HCT116 (cell line): ENCODE data around the gene ARCN1. TPM values are rescaled to one million over a fixed set of nuclear protein-coding genes. Genes with fewer than 3 reads are reported as not detected.
A peak's percentile ranks its signal among the peaks of the same experiment; 100 is the strongest.

Experiments used
- ATAC-seq: fragments of 200-7000 bp; cut with Tn5 transposase; 2 replicates; pipeline ENCODE4 v1.9.1; 2020; ENCODE audit warnings: mild to moderate bottlenecking, moderate library complexity
- BruUV-seq: library from RNA; stranded (reverse); fragments of 400-500 nt; replicated peaks from 2 replicates; lab custom pipeline; 2021; lab: Mats Ljungman, UMichigan
- CTCF ChIA-PET: fragments of 300-600 bp; sonication (Branson Sonifier 250); formaldehyde crosslinking; loops from one replicate; lab custom pipeline; 2021; ENCODE audit warnings: antibody characterized with exemption; lab: Charles Lee
- POLR2A ChIA-PET: fragments of 300-600, 350-600 bp; sonication (Branson Sonifier 250); formaldehyde crosslinking; loops from one replicate; lab custom pipeline; 2021; ENCODE audit warnings: antibody characterized with exemption; lab: Charles Lee
- RAD21 ChIA-PET, 2 experiments: fragments of 300-600 bp; sonication (Branson Sonifier 250); formaldehyde crosslinking; loops; one replicate each; lab custom pipeline; 2023; ENCODE audit warnings: low total read pairs in 2 of 2; ENCODE audit not compliant: uncharacterized antibody in 2 of 2, unreplicated experiment in 2 of 2, low non-redundant PET in 1 of 2; lab: Charles Lee
- DNase-seq: peaks from one replicate; pipeline ENCODE4 v3.0.0-alpha.2; 2010; ENCODE audit warnings: low read depth, low spot score
- H2AFZ ChIP-seq: fragments of 200-600 bp; shearing (Covaris generic), sonication (generic); 2 replicates; pipeline ENCODE4 v1.6.1; 2017; ENCODE audit warnings: low read depth, mixed run types, mixed read lengths, antibody characterized with exemption, low read length; ENCODE audit not compliant: poor library complexity, severe bottlenecking
- H3K27ac ChIP-seq: 2 replicates; pipeline ENCODE4 v1.5.1; 2012; ENCODE audit warnings: low read depth, low read length
- H3K27me3 ChIP-seq: fragments of 200-600 bp; sonication (generic); 2 replicates; pipeline ENCODE4 v1.6.1; 2016; ENCODE audit warnings: mixed run types, low read length, mixed read lengths; ENCODE audit not compliant: insufficient read depth
- H3K36me3 ChIP-seq, 2 experiments: fragments of 200-500 bp in 1 of 2; fragments of 200-600 bp in 1 of 2; sonication (Bioruptor generic) in 1 of 2; sonication (generic) in 1 of 2; 2 replicates each; pipeline versions ENCODE4 v1.5.1 to v1.6.1; 2014 to 2016; ENCODE audit warnings: low read length in 2 of 2, inconsistent platforms in 1 of 2, mixed read lengths in 1 of 2, mixed run types in 1 of 2; ENCODE audit not compliant: insufficient read depth in 2 of 2, control insufficient read depth in 1 of 2
- H3K4me1 ChIP-seq, 2 experiments: fragments of 200-600 bp in 1 of 2; sonication (generic) in 1 of 2; 2 replicates each; pipeline versions ENCODE4 v1.5.1 to v1.6.1; 2012 to 2017; ENCODE audit warnings: low read length in 2 of 2, inconsistent platforms in 1 of 2, mild to moderate bottlenecking in 1 of 2, mixed read lengths in 1 of 2, mixed run types in 1 of 2, moderate library complexity in 1 of 2; ENCODE audit not compliant: insufficient read depth in 2 of 2, control insufficient read depth in 1 of 2
- H3K4me2 ChIP-seq: fragments of 200-600 bp; sonication (generic); 2 replicates; pipeline ENCODE4 v1.6.1; 2017; ENCODE audit warnings: mixed run types, low read length, mixed read lengths
- H3K4me3 ChIP-seq, 2 experiments: fragments of 200-600 bp in 1 of 2; sonication (generic) in 1 of 2; replicated peaks in 1 of 2; 2 replicates each; pipeline ENCODE4 v1.5.1; 2011 to 2016; ENCODE audit warnings: low read length in 2 of 2, control low read depth in 1 of 2, low read depth in 1 of 2, mild to moderate bottlenecking in 1 of 2, mixed read lengths in 1 of 2, mixed run types in 1 of 2
- H3K79me2 ChIP-seq: fragments of 200-600 bp; sonication (generic); 2 replicates; pipeline ENCODE4 v1.6.1; 2017; ENCODE audit warnings: mild to moderate bottlenecking, mixed run types, low read length, moderate library complexity, mixed read lengths; ENCODE audit not compliant: insufficient read depth
- H3K9ac ChIP-seq: fragments of 200-600 bp; sonication (generic); 2 replicates; pipeline ENCODE4 v1.6.1; 2016; ENCODE audit warnings: low read length, mixed read lengths
- H3K9me2 ChIP-seq: fragments of 200-600 bp; sonication (generic), shearing (Covaris generic); 2 replicates; pipeline ENCODE4 v1.6.1; 2017; ENCODE audit warnings: mixed run types, mild to moderate bottlenecking, moderate library complexity; ENCODE audit not compliant: insufficient read depth
- H3K9me3 ChIP-seq, 2 experiments: fragments of 200-500 bp in 1 of 2; fragments of 200-600 bp in 1 of 2; sonication (Bioruptor generic) in 1 of 2; sonication (generic) in 1 of 2; 2 replicates each; pipeline ENCODE4 v1.6.1; 2014 to 2017; ENCODE audit warnings: low read length in 2 of 2, mixed read lengths in 2 of 2, inconsistent platforms in 1 of 2, low read depth in 1 of 2, mild to moderate bottlenecking in 1 of 2, mixed run types in 1 of 2, moderate library complexity in 1 of 2; ENCODE audit not compliant: control insufficient read depth in 1 of 2, insufficient read depth in 1 of 2
- H4K20me1 ChIP-seq: fragments of 200-600 bp; sonication (generic), shearing (Covaris generic); 2 replicates; pipeline ENCODE4 v1.6.1; 2017; ENCODE audit warnings: mixed run types, mild to moderate bottlenecking, moderate library complexity; ENCODE audit not compliant: insufficient read depth
- CEBPB ChIP-seq: IDR thresholded peaks from 2 replicates; pipeline ENCODE4 v1.6.1; 2012; ENCODE audit warnings: low read depth
- EGR1 ChIP-seq: IDR thresholded peaks from 2 replicates; pipeline ENCODE4 v1.6.1; 2012; ENCODE audit warnings: low read depth
- EZH2 ChIP-seq: fragments of 200-600 bp; sonication (generic); IDR thresholded peaks from 2 replicates; pipeline ENCODE4 v1.6.1; 2017; ENCODE audit warnings: antibody characterized with exemption, mixed run types
- EZH2phosphoT487 ChIP-seq: fragments of 200-600 bp; IDR thresholded peaks from 2 replicates; pipeline ENCODE4 v1.6.1; 2018; ENCODE audit warnings: antibody characterized with exemption, borderline replicate concordance
- FOSL1 ChIP-seq: IDR thresholded peaks from 2 replicates; pipeline ENCODE4 v1.6.1; 2012; ENCODE audit warnings: low read depth
- POLR2A ChIP-seq: IDR thresholded peaks from 2 replicates; pipeline ENCODE4 v1.7.0; 2011; ENCODE audit warnings: borderline replicate concordance; ENCODE audit not compliant: insufficient read depth, insufficient read length; ENCODE audit errors: extremely low read depth
- POLR2AphosphoS5 ChIP-seq: IDR thresholded peaks from 2 replicates; pipeline ENCODE4 v1.6.1; 2011; ENCODE audit warnings: mild to moderate bottlenecking, low read depth, low read length, moderate library complexity
- YY1 ChIP-seq: IDR thresholded peaks from 2 replicates; pipeline ENCODE4 v1.6.1; 2011; ENCODE audit warnings: low read length, low read depth, moderate library complexity, mild to moderate bottlenecking; ENCODE audit not compliant: insufficient replicate concordance; ENCODE audit errors: extremely low read depth
- ZNF274 ChIP-seq: fragments of 200-500 bp; sonication (Bioruptor generic); IDR thresholded peaks from 2 replicates; pipeline ENCODE4 v1.6.1; 2014; ENCODE audit warnings: mild to moderate bottlenecking, low read depth, low read length, inconsistent platforms
- intact Hi-C: fragments of 100-400 bp; cut with micrococcal nuclease; formaldehyde crosslinking; loops from 2 replicates; pipeline ENCODE4 v1.10.0; 2022
- total RNA-seq: library from RNA; stranded (reverse); gene quantifications from one replicate; pipeline ENCODE4 v1.2.1, GENCODE V29; 2021; ENCODE audit not compliant: unreplicated experiment
- TF ChIP-seq, protein P1 (sequence below): IDR thresholded peaks from 2 replicates; pipeline ENCODE4 v1.6.1; 2012
- TF ChIP-seq, protein P2 (sequence below): IDR thresholded peaks from 2 replicates; pipeline ENCODE4 v1.6.1; 2011; ENCODE audit warnings: mild to moderate bottlenecking, low read length, moderate library complexity; ENCODE audit not compliant: insufficient replicate concordance; ENCODE audit errors: extremely low read depth

ARCN1 gene
- total RNA-seq, 1 experiment from 2014 or later: 147 TPM

DNA sequence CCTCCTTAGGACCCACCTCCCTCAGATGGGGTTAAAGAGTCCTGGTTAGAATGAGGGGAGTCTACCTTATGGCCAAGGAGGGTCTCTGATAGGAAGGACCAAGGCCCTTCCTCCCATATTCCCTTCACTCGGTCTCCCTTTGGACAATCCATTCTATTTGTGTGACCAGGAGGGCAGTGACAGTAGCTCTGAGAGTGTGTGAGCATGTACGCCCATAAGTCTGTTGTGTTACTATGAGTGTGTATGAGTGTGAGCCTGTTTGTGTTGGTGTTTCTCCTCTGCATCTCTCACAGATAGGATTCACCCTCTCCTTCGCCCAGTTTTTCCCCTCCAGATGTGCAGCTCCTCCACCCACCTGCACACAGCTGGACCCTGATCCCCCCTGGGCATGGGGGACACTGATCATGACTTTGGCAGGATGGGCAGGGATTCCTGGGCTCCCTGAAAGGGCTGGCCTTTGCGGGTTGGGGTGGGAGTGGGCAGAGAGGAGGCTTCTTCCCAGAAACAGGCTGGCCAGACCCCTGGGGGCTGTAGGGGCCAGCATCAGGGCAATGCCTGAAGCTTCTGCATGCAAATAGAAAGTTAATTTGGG, 49.7 kb downstream of the ARCN1 start:
- Histone ChIP-seq H3K79me2 (peaks cover 6% of the 10 kb centered on the region), H3K9ac (peak overlapping the region; percentile 84), H3K36me3 (peaks cover 0 to under 1% of the 10 kb centered on the region in 2 experiments; a peak in 2 of 4 replicates), H2AFZ (no peak overlapping the region), H3K4me1 (peaks cover 61 to 73% of the 10 kb centered on the region in 2 experiments), H3K4me2 (peak overlapping the region; percentile 94), H3K27ac (peak overlapping the region; percentile 96), H4K20me1 (no peaks in the 10 kb centered on the region), H3K9me3 (no peaks in the 10 kb centered on the region), H3K9me2 (no peaks in the 10 kb centered on the region), H3K27me3 (no peaks in the 10 kb centered on the region), H3K4me3 (peak overlapping the region; percentile 62 to 84)
- ATAC-seq (no peak), DNase-seq (no peak)
- no peak for TF ChIP-seq EGR1
- ChIA-PET POLR2A (interaction anchor here (0.7 to 3.3 kb wide), 7 partner anchors 9 to 290 kb away, joined by 3 to 33 read pairs (median 8); partner anchors contain the start of gene PHLDB1), CTCF (interaction anchor here (0.9 to 1.9 kb wide), 7 partner anchors 9 to 37 kb away, joined by 3 to 7 read pairs (median 4); partner anchors contain the start of gene PHLDB1), RAD21 (no interaction called here)
- BruUV-seq: TSS peak; percentile 47
- intact Hi-C loops: no loop called here

GRCh38 chr11:118622376-118623268, 50.4 kb downstream of the ARCN1 start:
- peaks cover 6% of the 10 kb centered on the region for H3K79me2 ChIP-seq
- CTCF ChIA-PET: interaction anchor here (0.7 to 1.9 kb wide), 8 partner anchors 10 to 37 kb away, joined by 3 to 7 read pairs (median 4); partner anchors contain the start of gene PHLDB1
- peak overlapping the region; percentile 94 for H3K4me2 ChIP-seq
- H3K9me3 ChIP-seq: no peaks in the 10 kb centered on the region
- peak overlapping the region; percentile 96 for H3K27ac ChIP-seq
- H3K4me3 ChIP-seq: peak overlapping the region; percentile 62 to 84
- H3K4me1 ChIP-seq: peaks cover 61 to 73% of the 10 kb centered on the region in 2 experiments
- H3K27me3 ChIP-seq: no peaks in the 10 kb centered on the region
- BruUV-seq: no TSS peak
- no peaks in the 10 kb centered on the region for H3K9me2 ChIP-seq
- no peaks in the 10 kb centered on the region for H4K20me1 ChIP-seq
- intact Hi-C loops: no loop called here
- H3K36me3 ChIP-seq: peaks cover 0 to 7% of the 10 kb centered on the region in 2 experiments; a peak in 2 of 4 replicates
- H3K9ac ChIP-seq: peak overlapping the region; percentile 84
- POLR2A ChIA-PET: interaction anchor here (0.6 to 3.3 kb wide), 7 partner anchors 9 to 366 kb away, joined by 3 to 33 read pairs (median 8); partner anchors contain the start of gene PHLDB1
- no peak overlapping the region for H2AFZ ChIP-seq
- RAD21 ChIA-PET: interaction anchor here (0.7 to 0.9 kb wide), 2 partner anchors 10 to 14 kb away, joined by 3 to 5 read pairs; no protein-coding TSS in a partner anchor
- ATAC-seq: peak; percentile 71
- peak; percentile 68 for DNase-seq
- TF ChIP-seq, protein P1, sequence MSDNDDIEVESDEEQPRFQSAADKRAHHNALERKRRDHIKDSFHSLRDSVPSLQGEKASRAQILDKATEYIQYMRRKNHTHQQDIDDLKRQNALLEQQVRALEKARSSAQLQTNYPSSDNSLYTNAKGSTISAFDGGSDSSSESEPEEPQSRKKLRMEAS: no peak
- TF ChIP-seq, protein P2, sequence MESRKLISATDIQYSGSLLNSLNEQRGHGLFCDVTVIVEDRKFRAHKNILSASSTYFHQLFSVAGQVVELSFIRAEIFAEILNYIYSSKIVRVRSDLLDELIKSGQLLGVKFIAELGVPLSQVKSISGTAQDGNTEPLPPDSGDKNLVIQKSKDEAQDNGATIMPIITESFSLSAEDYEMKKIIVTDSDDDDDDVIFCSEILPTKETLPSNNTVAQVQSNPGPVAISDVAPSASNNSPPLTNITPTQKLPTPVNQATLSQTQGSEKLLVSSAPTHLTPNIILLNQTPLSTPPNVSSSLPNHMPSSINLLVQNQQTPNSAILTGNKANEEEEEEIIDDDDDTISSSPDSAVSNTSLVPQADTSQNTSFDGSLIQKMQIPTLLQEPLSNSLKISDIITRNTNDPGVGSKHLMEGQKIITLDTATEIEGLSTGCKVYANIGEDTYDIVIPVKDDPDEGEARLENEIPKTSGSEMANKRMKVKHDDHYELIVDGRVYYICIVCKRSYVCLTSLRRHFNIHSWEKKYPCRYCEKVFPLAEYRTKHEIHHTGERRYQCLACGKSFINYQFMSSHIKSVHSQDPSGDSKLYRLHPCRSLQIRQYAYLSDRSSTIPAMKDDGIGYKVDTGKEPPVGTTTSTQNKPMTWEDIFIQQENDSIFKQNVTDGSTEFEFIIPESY: no peak
- TF ChIP-seq EGR1 (no peak), POLR2AphosphoS5 (no peak; the same call in 1 of the 2 replicates), ZNF274 (no peak), EZH2phosphoT487 (no peak), EZH2 (no peak), POLR2A (no peak), CEBPB (no peak), FOSL1 (no peak), YY1 (no peak)
